PC-9 (cell line): Measurements from ENCODE around the gene NR1I2. TPM values are rescaled to one million over a fixed set of nuclear protein-coding genes. Genes with fewer than 3 reads are reported as not detected.

Experiments used
- BruUV-seq: library from RNA; stranded (reverse); fragments of 400-500 nt; replicated peaks from 2 replicates; lab custom pipeline; 2021; lab: Mats Ljungman, UMichigan
- CTCF ChIA-PET: fragments of 300-600 bp; sonication (Branson Sonifier 250); formaldehyde crosslinking; loops from one replicate; lab custom pipeline; 2022; ENCODE audit warnings: antibody characterized with exemption; lab: Charles Lee
- POLR2A ChIA-PET: fragments of 300-600 bp; sonication (Branson Sonifier 250); formaldehyde crosslinking; loops from one replicate; lab custom pipeline; 2022; ENCODE audit warnings: antibody characterized with exemption; ENCODE audit not compliant: unreplicated experiment; lab: Charles Lee
- DNase-seq, 2 experiments: peaks; one replicate each; pipeline versions ENCODE4 v3.0.0 to v3.0.0-alpha.2; 2015 to 2022; ENCODE audit warnings: mixed read lengths in 1 of 2
- H2AFZ ChIP-seq: fragments of 200-600 bp; sonication (generic); 2 replicates; pipeline ENCODE4 v1.8.1; 2017; ENCODE audit warnings: antibody characterized with exemption
- H3F3A ChIP-seq: fragments of 200-600 bp; sonication (generic); 2 replicates; pipeline ENCODE4 v1.8.1; 2017; ENCODE audit warnings: antibody characterized with exemption, mild to moderate bottlenecking, low read depth; ENCODE audit not compliant: insufficient read depth
- H3K27ac ChIP-seq: fragments of 200-600 bp; sonication (generic); 2 replicates; pipeline ENCODE4 v1.6.1; 2016; ENCODE audit warnings: mixed run types
- H3K27me3 ChIP-seq: fragments of 200-600 bp; sonication (generic); 2 replicates; pipeline ENCODE4 v1.6.1; 2016; ENCODE audit warnings: low read depth, mixed run types; ENCODE audit not compliant: insufficient read depth
- H3K36me3 ChIP-seq: fragments of 200-600 bp; sonication (generic); 2 replicates; pipeline ENCODE4 v1.6.1; 2016; ENCODE audit warnings: low read depth, mixed run types
- H3K4me1 ChIP-seq: fragments of 200-600 bp; sonication (generic); replicated peaks from 2 replicates; pipeline ENCODE4 v1.6.1; 2016; ENCODE audit warnings: mixed run types; ENCODE audit not compliant: insufficient read depth
- H3K4me2 ChIP-seq: fragments of 200-600 bp; sonication (generic); 2 replicates; pipeline ENCODE4 v1.6.1; 2017; ENCODE audit warnings: mixed run types
- H3K4me3 ChIP-seq: fragments of 200-600 bp; sonication (generic); 2 replicates; pipeline ENCODE4 v1.6.1; 2016; ENCODE audit warnings: mixed run types
- H3K79me2 ChIP-seq: fragments of 200-600 bp; sonication (generic); 2 replicates; pipeline ENCODE4 v1.6.1; 2017; ENCODE audit warnings: low read depth, mixed run types
- H3K9me2 ChIP-seq: fragments of 200-600 bp; sonication (generic); 2 replicates; pipeline ENCODE4 v1.8.1; 2017; ENCODE audit warnings: mild to moderate bottlenecking; ENCODE audit not compliant: insufficient read depth
- H3K9me3 ChIP-seq: fragments of 200-600 bp; sonication (generic); 2 replicates; pipeline ENCODE4 v1.8.1; 2016; ENCODE audit warnings: low read depth; ENCODE audit not compliant: insufficient read depth
- H4K20me1 ChIP-seq: fragments of 200-600 bp; sonication (generic); 2 replicates; pipeline ENCODE4 v1.8.1; 2017; ENCODE audit not compliant: insufficient read depth
- CTCF ChIP-seq: fragments of 200-600 bp; sonication (generic); conservative IDR thresholded peaks from 2 replicates; pipeline ENCODE4 v1.6.1; 2017; ENCODE audit warnings: mixed run types, antibody characterized with exemption, mild to moderate bottlenecking, moderate library complexity
- EZH2 ChIP-seq: fragments of 200-600 bp; sonication (generic); IDR thresholded peaks from 2 replicates; pipeline ENCODE4 v1.8.0; 2017; ENCODE audit warnings: antibody characterized with exemption, low read depth
- intact Hi-C: fragments of 100-400 bp; cut with micrococcal nuclease; formaldehyde crosslinking; loops from one replicate; pipeline ENCODE4 v1.10.0; 2022; ENCODE audit not compliant: unreplicated experiment
- total RNA-seq: library from RNA; stranded (reverse); gene quantifications from 2 replicates; pipeline ENCODE4 v1.2.3, GENCODE V29; 2021

NR1I2 gene
- total RNA-seq, 1 experiment from 2014 or later: not detected

- intact Hi-C loops: no loop called here
- Histone ChIP-seq H3F3A (no peaks in the 10 kb centered on the region), H3K36me3 (no peaks in the 10 kb centered on the region), H2AFZ (no peak overlapping the region), H4K20me1 (no peaks in the 10 kb centered on the region), H3K4me2 (no peak overlapping the region), H3K9me2 (peaks cover 4% of the 10 kb centered on the region; the same call in 1 of the 2 replicates), H3K27me3 (no peaks in the 10 kb centered on the region), H3K4me3 (no peak overlapping the region), H3K27ac (no peak overlapping the region), H3K9me3 (peaks cover 3% of the 10 kb centered on the region; the same call in 1 of the 2 replicates), H3K79me2 (no peaks in the 10 kb centered on the region), H3K4me1 (no peaks in the 10 kb centered on the region)
- TF ChIP-seq EZH2 (no peak), CTCF (no peak)
- CTCF ChIA-PET: no interaction called here
- no TSS peak for BruUV-seq
- POLR2A ChIA-PET: no interaction called here
- no peak for DNase-seq
Observed at GRCh38 chr3:119746423-119746822, 35.5 kb upstream of the NR1I2 start.

- peaks cover 3% of the 10 kb centered on the region; the same call in 1 of the 2 replicates for H3K9me3 ChIP-seq
- H3K9me2 ChIP-seq: peaks cover 4% of the 10 kb centered on the region; the same call in 1 of the 2 replicates
- no peaks in the 10 kb centered on the region for H4K20me1 ChIP-seq
- H3K27ac ChIP-seq: no peak overlapping the region
- H3K79me2 ChIP-seq: no peaks in the 10 kb centered on the region
- no peaks in the 10 kb centered on the region for H3F3A ChIP-seq
- H3K4me1 ChIP-seq: no peaks in the 10 kb centered on the region
- ChIA-PET POLR2A (interaction anchor here (0.7 kb wide), 1 partner anchor 78 kb away, joined by 8 read pairs; no protein-coding TSS in a partner anchor), CTCF (no interaction called here)
- BruUV-seq: no TSS peak
- no peak overlapping the region for H3K4me3 ChIP-seq
- no peak overlapping the region for H2AFZ ChIP-seq
- no peaks in the 10 kb centered on the region for H3K27me3 ChIP-seq
- H3K4me2 ChIP-seq: no peak overlapping the region
- DNase-seq: no peak
- H3K36me3 ChIP-seq: no peaks in the 10 kb centered on the region
- intact Hi-C loops: no loop called here
- TF ChIP-seq EZH2 (no peak), CTCF (no peak)
Observed at GRCh38 chr3:119747357-119747756, 34.5 kb upstream of the NR1I2 start.

- no TSS peak for BruUV-seq
- intact Hi-C loops: no loop called here
- DNase-seq: no peak
- Histone ChIP-seq H3K27ac (no peak overlapping the region), H4K20me1 (no peaks in the 10 kb centered on the region), H3K79me2 (no peaks in the 10 kb centered on the region), H2AFZ (no peak overlapping the region), H3K9me3 (peaks cover 3% of the 10 kb centered on the region; the same call in 1 of the 2 replicates), H3K36me3 (no peaks in the 10 kb centered on the region), H3K4me1 (no peaks in the 10 kb centered on the region), H3K9me2 (peaks cover 4% of the 10 kb centered on the region; the same call in 1 of the 2 replicates), H3K27me3 (no peaks in the 10 kb centered on the region), H3K4me2 (no peak overlapping the region), H3K4me3 (no peak overlapping the region), H3F3A (no peaks in the 10 kb centered on the region)
- CTCF ChIA-PET: no interaction called here
- POLR2A ChIA-PET: no interaction called here
- no peak for TF ChIP-seq CTCF
- no peak for TF ChIP-seq EZH2
Observed at GRCh38 chr3:119748991-119749390, 32.9 kb upstream of the NR1I2 start.
